Neural crest cell (in vitro differentiated cells): Measurements from ENCODE around the gene ABCC8. TPM values are rescaled to one million over a fixed set of nuclear protein-coding genes. Genes with fewer than 3 reads are reported as not detected.

Source experiments
- DNase-seq: peaks from one replicate; pipeline ENCODE4 v3.0.0; 2021; ENCODE audit warnings: low read depth, mixed read lengths, low spot score
- H3K27ac Mint-ChIP-seq: one replicate; pipeline ENCODE4 v1.8.0; 2021; ENCODE audit warnings: mild to moderate bottlenecking, mixed read lengths; ENCODE audit not compliant: unreplicated experiment
- H3K27me3 Mint-ChIP-seq: 2 replicates; pipeline ENCODE4 v1.8.0; 2021; ENCODE audit warnings: low read depth, mild to moderate bottlenecking, mixed read lengths
- H3K36me3 Mint-ChIP-seq: 2 replicates; pipeline ENCODE4 v1.8.0; 2021; ENCODE audit warnings: low read depth, mild to moderate bottlenecking, mixed read lengths
- H3K4me1 Mint-ChIP-seq: 2 replicates; pipeline ENCODE4 v1.8.0; 2021; ENCODE audit warnings: mixed read lengths
- H3K4me3 Mint-ChIP-seq: one replicate; pipeline ENCODE4 v1.8.0; 2021; ENCODE audit warnings: mild to moderate bottlenecking, mixed read lengths
- H3K9me3 Mint-ChIP-seq: 2 replicates; pipeline ENCODE4 v1.8.0; 2021; ENCODE audit warnings: mixed read lengths
- CTCF ChIP-seq: fragments of 200-600 bp; sonication (generic); conservative IDR thresholded peaks from 2 replicates; pipeline ENCODE4 v1.5.0; 2021; ENCODE audit warnings: antibody characterized with exemption, mild to moderate bottlenecking
- total RNA-seq: library from RNA; stranded (reverse); gene quantifications from 2 replicates; pipeline ENCODE4 v1.2.1, GENCODE V29; 2021

ABCC8 gene
- total RNA-seq, 1 donor from 2014 or later, result 6.1 TPM

GRCh38 chr11:17515443-17516176 lies 39.0 kb upstream of the ABCC8 start:
- no peaks in the 10 kb centered on the region for H3K9me3 Mint-ChIP-seq
- H3K4me3 Mint-ChIP-seq, result no peak overlapping the region
- no peak for DNase-seq
- no peak for TF ChIP-seq CTCF
- H3K27me3 Mint-ChIP-seq, result peaks cover 88% of the 10 kb centered on the region
- no peaks in the 10 kb centered on the region for H3K36me3 Mint-ChIP-seq
- no peak overlapping the region for H3K27ac Mint-ChIP-seq
- H3K4me1 Mint-ChIP-seq, result peaks cover 14% of the 10 kb centered on the region

GRCh38 chr11:17514476-17514875 lies 37.8 kb upstream of the ABCC8 start:
- TF ChIP-seq CTCF, result no peak
- Mint-ChIP-seq H3K27me3 (peaks cover 87% of the 10 kb centered on the region), H3K9me3 (no peaks in the 10 kb centered on the region), H3K4me1 (peaks cover 14% of the 10 kb centered on the region), H3K4me3 (no peak overlapping the region), H3K27ac (no peak overlapping the region), H3K36me3 (no peaks in the 10 kb centered on the region)
- DNase-seq, result no peak

DNA sequence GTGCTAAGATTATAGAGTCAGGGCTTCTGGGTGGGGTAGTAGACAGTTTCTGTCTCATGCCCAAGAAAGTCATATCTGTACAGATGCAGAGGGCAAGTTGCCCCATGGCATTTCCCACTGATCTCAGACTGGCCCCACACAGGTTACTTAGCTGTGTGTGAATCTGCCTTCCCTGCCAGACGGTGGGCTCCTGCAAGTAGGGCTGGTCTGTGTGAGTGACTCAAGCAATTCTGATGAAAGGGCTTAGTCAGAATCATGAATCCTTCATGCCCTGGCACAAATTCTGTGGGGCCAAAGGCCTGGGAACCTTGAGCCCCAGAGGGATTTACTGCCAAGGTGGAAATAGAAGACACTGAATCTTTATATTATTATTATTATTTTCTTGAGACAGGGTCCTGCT lies 37.2 kb upstream of the ABCC8 start:
- H3K4me1 Mint-ChIP-seq, result peaks cover 14% of the 10 kb centered on the region
- no peak overlapping the region for H3K4me3 Mint-ChIP-seq
- no peak overlapping the region for H3K27ac Mint-ChIP-seq
- peaks cover 86% of the 10 kb centered on the region for H3K27me3 Mint-ChIP-seq
- H3K36me3 Mint-ChIP-seq, result no peaks in the 10 kb centered on the region
- no peak for DNase-seq
- no peaks in the 10 kb centered on the region for H3K9me3 Mint-ChIP-seq
- TF ChIP-seq CTCF, result no peak

DNA sequence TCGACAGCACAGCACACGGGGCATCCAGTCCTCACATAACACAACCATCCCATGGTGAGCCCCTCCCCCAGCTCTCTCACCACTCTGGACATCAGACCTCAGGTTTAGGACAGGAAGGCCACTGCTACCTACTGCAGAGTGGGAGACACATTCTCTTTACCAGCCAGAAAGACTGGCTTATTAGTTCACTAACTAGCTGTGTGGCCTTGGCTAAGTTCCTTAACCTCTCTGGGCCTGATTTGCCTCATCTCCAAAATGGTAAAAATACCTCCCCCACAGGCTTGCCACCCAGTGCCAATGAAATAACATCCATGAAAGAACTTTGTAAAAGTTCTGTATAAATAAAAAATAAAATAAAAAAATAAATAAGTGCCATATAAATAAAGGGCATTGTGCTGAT lies 35.5 kb upstream of the ABCC8 start:
- Mint-ChIP-seq H3K9me3 (no peaks in the 10 kb centered on the region), H3K4me1 (peaks cover 14% of the 10 kb centered on the region), H3K36me3 (no peaks in the 10 kb centered on the region), H3K4me3 (no peak overlapping the region), H3K27me3 (peaks cover 86% of the 10 kb centered on the region), H3K27ac (no peak overlapping the region)
- no peak for TF ChIP-seq CTCF
- DNase-seq, result no peak

DNA sequence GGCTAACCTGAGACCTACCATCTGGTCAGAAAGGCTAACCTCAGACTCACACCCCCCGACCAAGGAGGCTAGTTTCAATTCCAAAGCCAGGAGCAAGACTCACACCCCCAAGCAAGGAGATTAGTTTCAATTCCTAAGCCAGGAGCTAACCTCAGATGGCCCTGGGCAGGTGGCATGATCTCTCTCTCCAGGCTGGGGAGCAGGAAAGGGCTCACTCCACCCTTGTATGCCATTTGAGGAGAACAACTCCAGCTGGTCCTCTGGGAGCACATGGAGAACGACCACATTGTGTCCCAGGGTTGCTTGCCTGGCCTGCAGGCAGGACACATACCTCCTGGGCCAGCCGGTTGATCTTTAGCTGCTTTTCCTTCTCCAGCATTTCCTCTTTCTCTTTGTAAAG lies 34.9 kb upstream of the ABCC8 start:
- H3K36me3 Mint-ChIP-seq, result no peaks in the 10 kb centered on the region
- H3K27me3 Mint-ChIP-seq, result peaks cover 83% of the 10 kb centered on the region
- DNase-seq, result no peak
- peaks cover 11% of the 10 kb centered on the region for H3K4me1 Mint-ChIP-seq
- H3K4me3 Mint-ChIP-seq, result no peak overlapping the region
- H3K9me3 Mint-ChIP-seq, result no peaks in the 10 kb centered on the region
- peak overlapping the region; percentile 40 for H3K27ac Mint-ChIP-seq
- TF ChIP-seq CTCF, result no peak
